Common myeloid progenitor, CD34-positive (primary cell): ENCODE measurements around the gene TRPM1.

Experiments used
- CTCF ChIA-PET: fragments of 350-600 bp; sonication (Branson Sonifier 250); formaldehyde crosslinking; loops from one replicate; lab custom pipeline; 2021; ENCODE audit warnings: antibody characterized with exemption; lab: Charles Lee
- POLR2A ChIA-PET: fragments of 350-600 bp; sonication (Branson Sonifier 250); formaldehyde crosslinking; loops from one replicate; lab custom pipeline; 2021; ENCODE audit warnings: antibody characterized with exemption; lab: Charles Lee
- DNase-seq, 3 donors: peaks; one replicate each; pipeline versions ENCODE4 v3.0.0 to v3.0.0-alpha.2; 2013
- H3K27ac ChIP-seq, 2 experiments: 1 replicate in 1 of 2; 2 replicates in 1 of 2; pipeline ENCODE4 v1.7.0; 2013; ENCODE audit warnings: inconsistent platforms in 2 of 2, low read length in 2 of 2, mild to moderate bottlenecking in 2 of 2, low read depth in 1 of 2, moderate library complexity in 1 of 2; ENCODE audit not compliant: severe bottlenecking in 2 of 2, insufficient read depth in 1 of 2, poor library complexity in 1 of 2
- H3K27me3 ChIP-seq, 5 experiments: replicated peaks in 2 of 5; 1 replicate in 3 of 5; 2 replicates in 2 of 5; pipeline versions ENCODE4 v1.6.1 to v1.7.0; 2013; ENCODE audit warnings: low read length in 4 of 5, mild to moderate bottlenecking in 2 of 5, moderate library complexity in 2 of 5, inconsistent platforms in 1 of 5; ENCODE audit not compliant: insufficient read depth in 5 of 5, control insufficient read depth in 4 of 5
- H3K36me3 ChIP-seq, 4 experiments: 1 replicate in 2 of 4; 2 replicates in 2 of 4; pipeline versions ENCODE4 v1.6.1 to v1.7.0; 2013; ENCODE audit warnings: low read length in 3 of 4, control low read depth in 1 of 4, mild to moderate bottlenecking in 1 of 4; ENCODE audit not compliant: control insufficient read depth in 4 of 4, insufficient read depth in 4 of 4
- H3K4me1 ChIP-seq, 4 experiments: 1 replicate in 3 of 4; 2 replicates in 1 of 4; pipeline versions ENCODE4 v1.6.1 to v1.7.1; 2013; ENCODE audit warnings: low read length in 3 of 4, mild to moderate bottlenecking in 3 of 4, control low read depth in 1 of 4, inconsistent platforms in 1 of 4, moderate library complexity in 1 of 4; ENCODE audit not compliant: control insufficient read depth in 4 of 4, insufficient read depth in 4 of 4; ENCODE audit errors: control extremely low read depth in 1 of 4
- H3K4me3 ChIP-seq, 7 experiments: 1 replicate in 4 of 7; 2 replicates in 3 of 7; pipeline versions ENCODE4 v1.5.1 to v1.7.0; 2013; ENCODE audit warnings: mild to moderate bottlenecking in 7 of 7, low read length in 6 of 7, moderate library complexity in 6 of 7, inconsistent platforms in 2 of 7, low read depth in 2 of 7, control low read depth in 1 of 7; ENCODE audit not compliant: insufficient read depth in 4 of 7, control insufficient read depth in 1 of 7; ENCODE audit errors: extremely low read depth in 1 of 7
- H3K9me3 ChIP-seq, 5 experiments: 1 replicate in 4 of 5; 2 replicates in 1 of 5; pipeline versions ENCODE4 v1.6.1 to v1.7.1; 2013; ENCODE audit warnings: low read length in 4 of 5, mild to moderate bottlenecking in 2 of 5, inconsistent platforms in 1 of 5, low read depth in 1 of 5, moderate library complexity in 1 of 5; ENCODE audit not compliant: control insufficient read depth in 4 of 5, insufficient read depth in 2 of 5; ENCODE audit errors: control extremely low read depth in 1 of 5
- WGBS: methylation state at CpG from one replicate; pipeline ENCODE4 v1.1.5; 2013; ENCODE audit not compliant: insufficient coverage; 5-methylcytosine and 5-hydroxymethylcytosine counted together

The TRPM1 gene

GRCh38 chr15:31078471-31078870, 23.1 kb downstream of the TRPM1 start:
- H3K27me3 ChIP-seq: peaks cover 0 to 7% (median 0%) of the 10 kb centered on the region in 5 experiments
- no peaks in the 10 kb centered on the region for H3K36me3 ChIP-seq
- ChIA-PET CTCF (interaction anchor here (1.1 to 2.0 kb wide), 2 partner anchors 23 to 45 kb away, joined by 3 to 4 read pairs; partner anchors contain the start of gene TRPM1), POLR2A (interaction anchor here (0.6 kb wide), 1 partner anchor 1033 kb away, joined by 4 read pairs; no protein-coding TSS in a partner anchor)
- 95% methylated on average over 6 of the region's 8 CpGs for WGBS
- peaks cover 0 to 6% (median 0%) of the 10 kb centered on the region in 5 experiments for H3K9me3 ChIP-seq
- DNase-seq: no peak
- no peak overlapping the region for H3K27ac ChIP-seq
- peaks cover 0 to 11% (median 2%) of the 10 kb centered on the region in 4 experiments for H3K4me1 ChIP-seq
- no peak overlapping the region for H3K4me3 ChIP-seq

- Histone ChIP-seq H3K27me3 (peaks cover 0 to 7% (median 0%) of the 10 kb centered on the region in 5 experiments), H3K27ac (no peak overlapping the region), H3K9me3 (peaks cover 0 to 6% (median 0%) of the 10 kb centered on the region in 5 experiments), H3K4me3 (no peak overlapping the region), H3K36me3 (no peaks in the 10 kb centered on the region), H3K4me1 (peaks cover 0 to 7% (median 0%) of the 10 kb centered on the region in 4 experiments)
- no peak for DNase-seq
- ChIA-PET POLR2A (interaction anchor here (0.6 kb wide), 1 partner anchor 1034 kb away, joined by 4 read pairs; no protein-coding TSS in a partner anchor), CTCF (interaction anchor here (2.0 kb wide), 1 partner anchor 24 kb away, joined by 4 read pairs; the partner anchor contains the start of gene TRPM1)
- WGBS: 95% methylated on average over 7 of the region's 7 CpGs
These were observed 23.6 kb downstream of the TRPM1 start for GRCh38 chr15:31077941-31078340.

GRCh38 chr15:31077181-31077580, 24.3 kb downstream of the TRPM1 start:
- ChIA-PET CTCF (no interaction called here), POLR2A (no interaction called here)
- 63% methylated on average over 3 of the region's 4 CpGs for WGBS
- Histone ChIP-seq H3K4me3 (no peak overlapping the region), H3K27ac (no peak overlapping the region), H3K9me3 (peaks cover 0 to 6% (median 0%) of the 10 kb centered on the region in 5 experiments), H3K4me1 (peaks cover 0 to 7% (median 0%) of the 10 kb centered on the region in 4 experiments), H3K36me3 (no peaks in the 10 kb centered on the region), H3K27me3 (peaks cover 0 to 7% (median 0%) of the 10 kb centered on the region in 5 experiments)
- DNase-seq: no peak

GRCh38 chr15:31074321-31074720, 27.2 kb downstream of the TRPM1 start:
- ChIA-PET CTCF (no interaction called here), POLR2A (no interaction called here)
- DNase-seq: no peak
- Histone ChIP-seq H3K27ac (no peak overlapping the region), H3K9me3 (peaks cover 0 to 6% (median 0%) of the 10 kb centered on the region in 5 experiments), H3K4me1 (no peaks in the 10 kb centered on the region), H3K36me3 (no peaks in the 10 kb centered on the region), H3K27me3 (no peaks in the 10 kb centered on the region), H3K4me3 (no peak overlapping the region)

- H3K36me3 ChIP-seq: no peaks in the 10 kb centered on the region
- no peak overlapping the region for H3K27ac ChIP-seq
- 100% methylated on average over 2 of the region's 2 CpGs for WGBS
- H3K4me1 ChIP-seq: no peaks in the 10 kb centered on the region
- POLR2A ChIA-PET: no interaction called here
- peaks cover 0 to 6% (median 0%) of the 10 kb centered on the region in 5 experiments for H3K9me3 ChIP-seq
- H3K27me3 ChIP-seq: no peaks in the 10 kb centered on the region
- no peak overlapping the region for H3K4me3 ChIP-seq
- CTCF ChIA-PET: no interaction called here
- no peak for DNase-seq
These were observed 30.7 kb downstream of the TRPM1 start for GRCh38 chr15:31070867-31071266.

GRCh38 chr15:31069360-31070000, 32.0 kb downstream of the TRPM1 start:
- 100% methylated on average over 6 of the region's 6 CpGs for WGBS
- ChIA-PET CTCF (no interaction called here), POLR2A (no interaction called here)
- Histone ChIP-seq H3K4me3 (no peak overlapping the region), H3K9me3 (no peaks in the 10 kb centered on the region), H3K4me1 (no peaks in the 10 kb centered on the region), H3K27me3 (no peaks in the 10 kb centered on the region), H3K27ac (no peak overlapping the region), H3K36me3 (no peaks in the 10 kb centered on the region)
- DNase-seq: no peak

- no peak overlapping the region for H3K27ac ChIP-seq
- ChIA-PET CTCF (interaction anchor here (1.0 kb wide), 1 partner anchor 38 kb away, joined by 3 read pairs; no protein-coding TSS in a partner anchor), POLR2A (interaction anchor here (0.6 kb wide), 1 partner anchor 338 kb away, joined by 3 read pairs; no protein-coding TSS in a partner anchor)
- no peaks in the 10 kb centered on the region for H3K4me1 ChIP-seq
- no peaks in the 10 kb centered on the region for H3K36me3 ChIP-seq
- H3K4me3 ChIP-seq: no peak overlapping the region
- 95% methylated on average over 11 of the region's 11 CpGs for WGBS
- H3K9me3 ChIP-seq: no peaks in the 10 kb centered on the region
- DNase-seq: no peak
- H3K27me3 ChIP-seq: no peaks in the 10 kb centered on the region
These were observed 33.5 kb downstream of the TRPM1 start for GRCh38 chr15:31067890-31068603.
